Endometrial microvascular endothelial cells (primary cell): ENCODE measurements around the gene C2CD5. TPM values are rescaled to one million over a fixed set of nuclear protein-coding genes. Genes with fewer than 3 reads are reported as not detected.
"Not testable (repeated sequence)": the region's sequence is repeated elsewhere in the genome, so short reads cannot be mapped to it uniquely, and the experiment has no call there.

Source experiments
- in situ Hi-C: cut with HindIII; loops from 2 replicates; pipeline ENCODE4 v1.10.0; 2017; ENCODE audit warnings: low sequenced_read_pairs, low pct_unique_long_range_greater_than_20kb; ENCODE audit errors: inconsistent ontology term
- total RNA-seq: library from RNA; depleted of rRNA; stranded (reverse); fragments of >200 nt; gene quantifications from one replicate; pipeline ENCODE4 v1.2.3, GENCODE V29; 2015; ENCODE audit errors: inconsistent ontology term

C2CD5 gene
- total RNA-seq, result 28.1 TPM

- in situ Hi-C loops, result no loop called here
Observed at GRCh38 chr12:22544038-22544979, at the start of gene C2CD5. Gene C2CD5 (minus strand): TSS chr12:22544542. CDS start chr12:22544150, 392 bp downstream.

GRCh38 chr12:22593864-22594263, 49.5 kb upstream of the C2CD5 start:
- in situ Hi-C loops, result no loop called here

GRCh38 chr12:22588817-22589216, 44.5 kb upstream of the C2CD5 start:
- in situ Hi-C loops, result no loop called here

GRCh38 chr12:22578328-22578727, 34.0 kb upstream of the C2CD5 start:
- in situ Hi-C loops, result no loop called here

GRCh38 chr12:22577667-22578066, 33.3 kb upstream of the C2CD5 start:
- in situ Hi-C loops, result no loop called here

- in situ Hi-C loops, result no loop called here
Observed at GRCh38 chr12:22576473-22576872, 32.1 kb upstream of the C2CD5 start.

- in situ Hi-C loops, result no loop called here
Observed at GRCh38 chr12:22576065-22576464, 31.7 kb upstream of the C2CD5 start.

GRCh38 chr12:22574921-22575320, 30.6 kb upstream of the C2CD5 start:
- in situ Hi-C loops, result no loop called here

GRCh38 chr12:22573181-22573580, 28.8 kb upstream of the C2CD5 start:
- in situ Hi-C loops, result no loop called here

GRCh38 chr12:22569253-22569652, 24.9 kb upstream of the C2CD5 start:
- in situ Hi-C loops, result no loop called here

GRCh38 chr12:22562036-22563028, 18.0 kb upstream of the C2CD5 start:
- in situ Hi-C loops, result no loop called here

GRCh38 chr12:22554750-22555149, 10.4 kb upstream of the C2CD5 start:
- in situ Hi-C loops, result not testable (repeated sequence)

GRCh38 chr12:22551624-22552023, 7.3 kb upstream of the C2CD5 start:
- in situ Hi-C loops, result no loop called here

- in situ Hi-C loops, result no loop called here
Observed at GRCh38 chr12:22545255-22545654, 913 bp upstream of the C2CD5 start.

GRCh38 chr12:22543246-22544037, 900 bp downstream of the C2CD5 start:
- in situ Hi-C loops, result no loop called here

- in situ Hi-C loops, result no loop called here
Observed at GRCh38 chr12:22541496-22542155, 2.7 kb downstream of the C2CD5 start.

GRCh38 chr12:22539055-22539454, 5.3 kb downstream of the C2CD5 start:
- in situ Hi-C loops, result no loop called here

GRCh38 chr12:22538311-22538710, 6.0 kb downstream of the C2CD5 start:
- in situ Hi-C loops, result no loop called here
